T47D (cell line): ENCODE results near the gene MYCBP.

Experiments
- DNase-seq, 2 experiments: peaks; one replicate each; pipeline versions ENCODE4 v3.0.0 to v3.0.0-alpha.2; 2011 to 2012; ENCODE audit warnings: low read depth in 1 of 2, low spot score in 1 of 2
- JUND ChIP-seq: IDR thresholded peaks from 2 replicates; pipeline ENCODE4 v1.6.1; 2012; ENCODE audit warnings: low read depth
- in situ Hi-C: cut with HindIII; loops from 2 replicates; pipeline ENCODE4 v1.10.0; 2016; ENCODE audit warnings: low sequenced_read_pairs, low pct_unique_long_range_greater_than_20kb

MYCBP gene

DNA sequence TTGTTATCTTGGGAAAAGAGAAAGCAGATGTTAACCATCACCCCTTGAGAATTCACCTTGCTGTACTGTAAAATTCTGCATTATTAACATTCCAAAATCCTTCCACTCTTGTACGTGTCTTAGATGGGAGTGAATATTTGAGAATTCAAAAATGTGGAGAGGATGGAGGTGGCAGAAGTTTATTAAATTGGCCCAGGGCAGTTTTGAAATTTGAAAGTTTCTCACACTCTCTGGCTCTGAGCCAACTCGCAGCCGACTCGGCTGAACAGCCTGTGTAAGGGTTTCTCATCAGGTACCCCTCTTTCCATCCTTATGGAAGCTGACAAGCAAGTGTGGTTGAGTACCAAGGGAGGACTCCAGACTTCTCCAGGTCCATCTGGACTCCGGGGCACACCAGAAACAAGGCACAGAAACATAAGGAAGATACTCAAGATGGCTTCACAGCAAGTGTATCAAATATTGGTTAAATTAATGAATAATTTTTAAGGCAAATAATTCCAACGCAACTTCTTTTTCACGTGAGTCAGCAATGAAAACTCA lies 58.6 kb downstream of the MYCBP start:
- TF ChIP-seq JUND, result no peak
- in situ Hi-C loops, result no loop called here
- DNase-seq, result no peak

DNA sequence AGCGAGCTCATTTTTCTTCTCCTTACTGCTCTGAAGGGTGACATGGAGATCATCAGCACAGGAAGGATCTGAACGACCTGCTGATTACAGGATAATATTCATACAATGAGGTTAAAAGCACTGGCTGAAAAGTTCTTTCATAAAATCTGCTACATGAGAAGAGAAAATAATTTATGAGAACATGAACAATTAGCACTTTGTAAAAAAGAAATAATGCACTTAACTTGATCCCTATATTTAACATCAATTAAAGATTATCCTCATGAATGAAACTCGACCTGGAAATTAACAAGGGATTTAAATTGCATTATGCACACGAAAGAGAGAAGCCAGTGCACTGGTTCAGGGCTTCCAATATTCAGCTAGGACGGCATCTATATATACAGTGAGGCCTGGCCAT lies 60.2 kb downstream of the MYCBP start:
- in situ Hi-C loops, result no loop called here
- DNase-seq, result no peak
- TF ChIP-seq JUND, result no peak
